ENCODE data around the gene ABHD15.
"Not testable (repeated sequence)": the region's sequence is repeated elsewhere in the genome, so short reads cannot be mapped to it uniquely, and the experiment has no call there.

The ABHD15 gene

DNA sequence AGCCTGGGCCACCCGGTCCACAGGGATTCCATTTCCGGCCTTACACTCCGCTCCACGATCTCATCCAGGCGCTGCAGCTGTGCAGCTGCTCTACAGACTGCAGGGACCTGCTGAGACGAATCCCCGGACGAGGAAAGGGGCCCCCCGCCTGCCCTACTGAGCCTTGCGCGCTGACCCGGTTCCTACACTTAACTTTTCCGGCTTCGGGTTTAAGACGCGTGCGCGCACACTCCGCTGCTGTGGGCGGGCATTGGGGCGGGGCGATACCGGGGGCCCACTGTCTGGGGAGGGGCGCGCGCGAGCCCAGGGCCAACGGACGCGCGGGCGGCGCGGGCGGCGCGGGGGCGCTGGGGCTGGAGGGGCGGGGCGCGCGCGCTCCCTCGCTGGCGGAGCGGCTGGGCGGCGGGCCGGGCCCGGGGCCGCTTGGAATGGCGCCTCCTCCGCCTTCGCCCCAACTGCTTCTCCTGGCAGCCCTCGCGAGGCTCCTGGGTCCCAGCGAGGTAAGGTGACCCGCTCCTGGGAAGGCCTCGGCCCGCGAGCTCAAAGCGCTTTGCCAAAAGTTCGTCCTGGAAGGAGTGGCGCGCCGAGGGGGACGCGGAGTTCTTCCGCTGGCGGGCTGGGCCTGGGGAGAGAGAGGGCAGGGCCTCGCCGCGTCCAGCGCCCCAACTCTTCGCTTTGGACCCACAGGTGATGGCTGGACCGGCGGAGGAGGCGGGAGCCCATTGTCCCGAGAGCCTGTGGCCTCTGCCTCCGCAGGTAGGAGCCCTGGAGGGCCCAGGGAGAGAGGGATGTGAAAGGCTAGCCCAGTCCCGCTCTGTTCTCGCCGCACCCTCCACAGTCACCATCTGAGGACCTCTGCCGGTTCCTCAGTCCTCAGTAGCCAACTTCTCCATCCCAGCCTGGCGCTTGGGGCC is 1.8 kb upstream of the ABHD15 start, which contains the start of gene TP53I13:
TP53I13 (plus strand) TSS at position 371 of the 914 bp plus-strand sequence; CDS start at position 429, 58 bp downstream.
- peak; percentile 82 to 91 for DNase-seq (ENCODE audit: low read depth in 2 of 2)

DNA sequence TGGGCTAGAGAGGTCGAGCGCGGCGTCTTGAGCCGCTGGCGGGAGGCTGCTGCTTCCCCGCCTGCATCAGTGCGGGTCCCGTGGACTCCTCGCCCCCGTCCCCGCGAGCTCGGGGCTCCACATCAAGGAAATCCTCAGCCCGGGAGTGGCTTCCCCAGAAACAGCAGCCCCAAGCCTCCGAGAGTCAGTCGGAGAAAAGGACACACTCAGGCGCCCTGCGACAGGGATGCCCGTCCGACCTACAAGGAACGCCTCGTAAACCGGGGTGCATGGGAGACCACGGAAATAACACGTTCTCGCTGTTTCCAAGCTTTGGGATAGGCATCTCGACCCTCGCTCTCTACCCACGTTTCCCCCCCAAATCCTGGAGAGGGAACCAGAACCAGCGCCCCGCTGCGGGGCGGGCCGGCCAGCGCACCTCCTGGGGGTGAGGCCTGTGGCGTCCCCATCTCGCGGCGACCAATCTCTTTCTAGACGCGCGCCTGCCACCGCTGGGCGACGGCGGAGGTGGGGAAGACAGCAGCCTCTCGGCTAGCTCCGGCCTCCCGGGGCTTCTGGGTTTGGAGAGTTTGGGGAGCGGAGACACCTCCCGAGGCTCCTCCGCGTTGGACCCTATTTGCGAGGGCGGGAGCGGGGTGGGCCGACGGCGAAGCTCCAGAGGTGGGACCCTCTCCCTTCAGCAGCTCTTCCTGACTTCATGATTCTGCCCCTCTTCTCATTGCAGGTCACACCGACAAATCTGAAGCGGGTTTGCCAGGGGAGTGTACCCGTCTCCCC is 905 bp upstream of the ABHD15 start:
- peak; percentile 72 to 74 for DNase-seq (ENCODE audit: low read depth in 2 of 2)

DNA sequence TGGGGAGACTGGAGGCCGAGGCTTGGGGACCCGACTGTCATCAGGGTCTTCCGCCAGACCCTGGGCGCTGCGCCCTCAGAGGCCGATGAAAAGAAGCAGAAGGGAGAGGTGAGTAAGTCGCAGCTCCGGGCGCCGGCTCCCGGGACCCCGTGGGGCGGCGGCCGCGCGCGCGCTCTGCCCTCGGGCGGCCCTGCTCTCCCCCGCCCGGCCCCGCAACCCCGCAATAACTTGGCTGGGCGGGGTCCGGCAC is 392 bp upstream of the ABHD15 start:
- no peak for DNase-seq (ENCODE audit: low read depth in 2 of 2)

DNA sequence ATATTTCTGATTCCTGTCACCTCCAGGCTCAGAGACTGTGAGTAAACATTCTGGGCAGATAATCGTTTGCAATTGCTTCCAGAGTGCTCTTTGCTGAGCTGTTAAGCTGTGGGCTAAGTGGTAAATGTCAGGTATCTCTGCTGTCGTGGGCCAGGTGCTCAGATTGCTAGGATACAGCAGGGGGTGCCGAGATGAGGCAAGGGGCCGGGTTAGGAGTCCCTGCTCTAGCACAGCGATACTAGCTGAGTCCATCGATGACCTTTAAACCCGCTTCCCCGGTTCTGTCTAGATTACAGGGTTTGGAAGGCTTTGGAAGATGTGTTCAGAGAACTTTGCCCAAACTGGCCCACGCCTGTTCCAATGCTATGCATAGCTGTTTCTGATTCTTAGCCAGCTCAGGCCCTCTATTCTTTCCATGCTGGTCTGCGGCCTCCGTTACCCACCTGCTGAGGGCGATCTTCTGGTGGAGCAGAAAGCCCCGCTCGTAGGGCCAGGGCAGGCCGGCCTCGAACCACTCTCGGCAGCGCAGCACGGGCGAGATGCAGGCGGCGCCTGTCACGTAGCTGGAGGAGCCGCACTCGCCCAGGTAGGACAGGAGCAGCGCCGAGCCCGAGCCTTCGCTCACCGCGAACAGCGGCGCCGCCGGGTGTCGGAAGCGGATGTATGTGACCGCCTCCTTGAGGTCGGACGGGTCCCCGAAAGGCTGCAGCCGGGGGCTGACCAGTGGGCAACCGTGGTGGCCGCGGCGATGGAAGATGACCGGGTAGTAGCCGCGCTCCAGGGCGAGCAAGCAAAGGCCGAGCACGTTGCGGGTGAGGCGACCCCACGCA is 979 bp downstream of the ABHD15 start:
- peak in 1 of 2 donors; percentile 41 for DNase-seq (ENCODE audit: low read depth in 2 of 2)

DNA sequence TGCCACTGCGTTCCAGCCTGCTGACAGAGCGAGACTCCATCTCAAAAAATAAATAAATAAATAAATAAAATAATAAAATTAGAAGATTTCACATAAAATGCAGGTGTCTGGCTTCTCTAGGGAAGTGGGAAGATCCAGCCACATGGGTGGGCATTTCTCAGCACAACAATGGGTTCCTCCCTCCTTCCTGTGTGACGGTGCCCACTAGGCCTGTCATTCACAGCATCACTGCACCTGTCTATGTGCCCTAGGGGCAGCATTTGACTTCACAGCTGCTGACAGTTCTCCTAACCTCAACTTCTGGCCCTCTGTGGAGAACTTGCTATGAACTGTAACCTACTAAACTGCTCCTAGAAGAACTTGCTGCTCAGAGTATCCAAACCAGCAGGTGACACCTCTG is 3.0 kb downstream of the ABHD15 start:
- no peak for DNase-seq (ENCODE audit: low read depth in 2 of 2)

DNA sequence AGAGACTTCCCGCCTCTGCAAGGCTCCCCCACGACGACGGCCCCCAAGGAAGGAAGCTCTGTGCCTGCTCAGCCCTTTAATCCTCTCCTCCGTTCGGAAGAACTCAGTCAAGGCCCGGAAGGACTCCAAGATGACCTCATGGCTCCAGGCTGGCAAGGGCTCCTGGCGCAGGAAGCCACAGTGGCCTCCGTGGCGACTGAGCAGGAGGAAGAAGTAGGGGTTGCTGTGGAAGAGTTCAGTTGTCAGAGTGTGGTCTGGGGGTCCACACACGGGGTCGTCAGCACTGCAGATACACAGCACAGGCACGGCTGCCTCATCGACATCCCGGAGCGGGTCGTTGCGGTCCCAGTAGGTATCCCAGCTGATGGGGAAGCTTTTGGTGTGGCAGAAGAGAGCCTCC is 4.2 kb downstream of the ABHD15 start:
- no peak for DNase-seq (ENCODE audit: low read depth in 2 of 2)

DNA sequence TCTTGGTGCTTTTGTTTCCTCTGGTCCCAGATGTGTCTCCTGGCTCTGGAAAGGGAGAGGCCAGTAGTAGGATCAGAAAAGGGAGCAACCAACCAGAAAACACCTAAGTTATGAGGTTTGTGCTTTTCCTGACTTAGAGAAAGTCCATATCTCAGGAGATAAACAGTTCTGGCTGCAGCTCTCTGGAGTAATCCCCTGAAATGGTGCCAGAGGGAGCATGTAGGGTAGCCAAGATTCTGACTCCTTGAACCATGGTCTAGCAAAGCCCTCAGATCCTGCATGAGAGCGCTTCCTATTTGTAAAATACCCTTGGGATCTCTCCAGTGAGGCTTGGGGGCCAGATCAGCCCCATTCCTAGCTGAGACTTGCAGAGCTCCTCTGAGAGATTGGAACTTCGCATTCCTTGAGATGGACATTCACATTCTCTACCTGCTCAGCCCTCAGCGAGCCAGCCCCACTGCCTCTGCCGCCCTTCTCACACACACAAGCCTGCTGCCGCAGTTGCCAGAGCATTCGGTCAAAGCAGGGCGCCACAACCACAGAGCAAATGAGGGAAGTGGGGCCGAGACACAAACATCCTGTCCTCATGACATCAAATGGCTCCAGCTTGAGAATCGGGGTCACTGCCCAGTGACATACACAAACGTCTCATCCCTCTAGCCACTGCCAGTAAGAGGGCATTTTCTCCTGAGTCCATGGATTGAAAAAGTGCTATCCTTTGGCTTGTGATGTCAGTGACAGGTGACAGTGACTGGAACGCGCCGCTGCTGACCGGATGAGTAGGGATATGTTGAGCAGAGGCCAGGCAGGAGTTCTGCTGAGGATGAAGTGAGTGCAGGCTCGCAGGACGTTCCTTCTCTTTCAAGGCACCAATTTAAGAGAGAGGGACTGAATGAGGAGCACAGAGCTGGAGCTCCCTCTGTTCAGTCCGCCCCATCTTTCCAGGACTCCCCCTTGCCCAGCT is 5.0 kb downstream of the ABHD15 start:
- DNase-seq (ENCODE audit: low read depth in 2 of 2) = no peak

DNA sequence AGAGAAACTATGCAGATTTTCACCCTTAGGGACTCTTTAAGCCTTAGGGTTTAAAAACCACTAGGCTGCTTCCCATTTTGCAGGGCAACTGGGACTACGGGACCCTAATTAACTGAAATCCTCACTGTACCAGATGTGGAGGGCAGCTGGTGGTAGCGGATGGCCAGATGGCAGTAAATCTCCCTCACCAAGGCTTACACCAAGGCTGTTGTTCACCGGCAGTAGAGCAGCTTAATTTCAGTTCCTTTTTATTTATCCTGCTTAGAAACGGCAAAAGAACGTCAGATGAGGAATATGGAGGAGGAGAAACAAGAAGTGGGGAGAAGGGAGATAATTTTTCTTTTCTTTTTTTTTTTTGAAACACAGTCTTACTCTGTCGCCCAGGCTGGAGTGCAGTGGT is 6.5 kb downstream of the ABHD15 start:
- no peak for DNase-seq (ENCODE audit: low read depth in 2 of 2)

DNA sequence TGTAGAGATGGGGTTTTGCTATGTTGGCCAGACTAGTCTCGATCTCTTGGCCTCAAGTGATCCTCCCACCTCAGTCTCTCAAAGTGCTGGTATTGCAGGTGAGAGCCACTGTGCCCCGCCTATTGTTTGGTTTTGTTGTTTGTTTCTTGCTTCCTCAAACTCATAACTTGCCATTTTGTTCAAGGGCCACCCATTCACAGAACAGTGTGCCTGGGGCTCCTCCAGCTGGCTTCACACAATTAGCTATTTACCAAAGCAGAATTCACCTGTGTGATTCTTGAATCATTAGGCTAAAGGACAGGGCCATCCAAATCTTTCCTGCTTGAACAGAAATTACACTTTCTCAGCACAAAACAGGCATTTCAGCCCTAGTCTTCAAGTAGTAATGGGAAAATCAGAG is 7.2 kb downstream of the ABHD15 start:
- DNase-seq (ENCODE audit: low read depth in 2 of 2) = no peak

DNA sequence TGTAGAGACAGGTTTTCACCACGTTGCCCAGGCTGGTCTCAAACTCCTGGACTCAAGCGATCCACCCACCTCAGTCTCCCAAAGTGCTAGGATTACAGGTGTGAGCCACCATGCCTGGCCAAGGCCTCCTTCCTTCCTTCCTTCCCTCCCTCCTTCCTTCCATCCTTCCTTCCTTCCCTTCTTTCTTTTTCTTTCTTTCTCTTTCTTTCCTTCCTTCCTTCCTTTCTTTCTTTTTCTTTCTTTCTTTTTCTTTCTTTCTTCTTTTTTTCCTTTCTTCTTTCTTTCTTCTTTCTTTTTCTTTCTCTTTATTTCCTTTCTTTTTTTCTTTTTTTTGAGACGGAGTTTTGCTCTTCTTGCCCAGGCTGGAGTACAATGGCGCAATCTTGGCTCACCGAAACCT is 8.7 kb downstream of the ABHD15 start:
- not testable (repeated sequence) for DNase-seq (ENCODE audit: low read depth in 2 of 2)

DNA sequence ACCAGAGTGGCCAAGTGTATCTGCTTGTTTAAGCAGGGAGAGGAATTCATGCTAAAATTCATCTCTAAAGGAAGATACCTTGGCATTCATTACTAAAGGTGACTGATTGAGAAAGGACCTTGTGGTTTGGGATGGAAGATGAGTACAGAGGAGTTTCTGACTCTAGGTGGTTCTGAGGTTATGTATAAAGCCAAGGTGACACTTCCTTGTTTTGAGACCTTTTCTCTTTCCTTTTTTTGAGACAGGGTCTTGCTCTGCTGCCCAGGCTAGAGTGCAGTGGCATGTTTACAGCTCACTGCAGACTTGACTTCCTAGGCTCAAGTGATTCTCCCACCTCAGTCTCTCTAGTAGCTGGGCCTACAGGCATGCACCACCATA is 9.1 kb downstream of the ABHD15 start:
- DNase-seq (ENCODE audit: low read depth in 2 of 2) = no peak

DNA sequence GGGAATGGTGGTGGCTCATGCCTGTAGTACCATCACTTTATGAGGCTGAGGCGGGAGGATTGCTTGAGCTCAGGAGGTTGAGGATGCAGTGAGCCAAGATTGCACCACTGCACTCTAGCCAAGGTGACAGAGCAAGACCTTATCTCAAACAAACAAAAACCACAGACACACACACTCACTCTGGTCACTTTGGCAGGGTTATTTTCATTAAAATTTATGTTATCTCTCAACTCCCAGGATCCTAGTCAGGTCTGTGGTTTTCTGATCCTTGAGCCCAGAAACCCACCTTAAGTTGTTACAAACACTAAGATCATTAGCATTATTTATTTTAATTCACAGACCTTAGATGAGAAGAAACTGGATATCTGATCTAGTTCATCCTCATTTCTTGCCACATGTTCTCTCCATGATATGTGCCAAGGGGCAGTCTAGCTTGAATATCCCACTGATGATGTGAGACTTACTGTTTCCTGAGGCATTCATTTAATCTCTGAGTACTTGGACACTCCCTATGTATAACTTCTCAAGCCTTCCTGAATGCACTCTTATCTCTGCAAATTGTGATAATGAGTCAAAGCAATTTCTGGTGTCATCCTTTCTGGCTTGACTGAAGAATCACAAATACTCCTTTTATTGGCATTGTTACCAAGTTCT is 9.6 kb downstream of the ABHD15 start:
- no peak for DNase-seq (ENCODE audit: low read depth in 2 of 2)

DNA sequence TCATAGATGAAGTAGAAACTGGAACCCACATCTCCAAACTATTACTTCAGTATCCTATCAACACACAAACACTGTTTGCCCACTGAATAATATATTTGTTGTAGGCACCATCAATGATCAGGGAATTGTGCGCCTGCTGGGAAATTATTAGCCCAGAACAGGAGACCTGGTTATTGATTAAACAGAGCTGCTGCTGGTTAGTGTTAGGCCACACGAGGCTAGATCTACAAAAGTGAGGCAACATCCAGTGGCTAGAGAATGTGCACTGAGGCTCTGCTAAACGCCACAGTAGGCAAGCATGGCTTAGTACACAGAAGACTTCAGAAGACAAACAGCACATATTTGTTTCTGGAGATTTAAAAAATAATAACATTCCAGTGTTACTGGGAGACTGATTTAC is 11.0 kb downstream of the ABHD15 start:
- DNase-seq (ENCODE audit: low read depth in 2 of 2) = no peak

DNA sequence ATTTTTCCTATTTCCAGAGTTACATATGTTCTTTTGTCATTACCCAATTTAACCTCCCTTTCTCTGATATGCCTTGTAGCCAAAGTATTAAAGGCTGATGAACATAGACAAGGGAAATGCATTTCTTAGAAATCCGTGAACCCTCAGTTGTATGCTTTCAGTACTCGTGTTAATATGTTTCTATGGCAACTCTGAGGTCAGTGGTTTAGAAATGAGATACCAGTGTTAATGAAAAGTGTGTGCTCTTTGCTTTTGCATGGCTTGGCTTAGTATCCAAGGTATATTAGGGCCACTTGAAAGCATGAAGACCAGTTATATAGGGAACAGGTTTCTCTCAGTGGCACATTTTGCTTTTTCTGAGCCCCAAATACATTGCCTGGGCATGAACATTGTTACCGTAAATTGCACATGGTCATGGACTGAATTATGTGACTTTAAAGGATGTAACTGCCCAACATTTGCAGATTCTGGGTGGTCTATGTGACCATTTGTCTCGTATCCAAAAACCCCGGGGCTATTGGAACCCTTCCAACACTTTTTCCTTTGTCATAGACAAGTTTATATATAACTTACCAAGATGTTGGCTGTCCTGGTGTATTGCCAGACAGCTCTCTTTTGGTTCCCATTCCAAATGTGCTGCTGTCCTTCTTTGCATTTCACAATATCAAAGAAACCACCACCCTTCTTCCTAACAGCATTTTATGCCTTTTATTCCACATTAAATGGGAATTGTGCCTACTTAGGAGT is 17.5 kb downstream of the ABHD15 start:
- DNase-seq (ENCODE audit: low read depth in 2 of 2) = no peak

DNA sequence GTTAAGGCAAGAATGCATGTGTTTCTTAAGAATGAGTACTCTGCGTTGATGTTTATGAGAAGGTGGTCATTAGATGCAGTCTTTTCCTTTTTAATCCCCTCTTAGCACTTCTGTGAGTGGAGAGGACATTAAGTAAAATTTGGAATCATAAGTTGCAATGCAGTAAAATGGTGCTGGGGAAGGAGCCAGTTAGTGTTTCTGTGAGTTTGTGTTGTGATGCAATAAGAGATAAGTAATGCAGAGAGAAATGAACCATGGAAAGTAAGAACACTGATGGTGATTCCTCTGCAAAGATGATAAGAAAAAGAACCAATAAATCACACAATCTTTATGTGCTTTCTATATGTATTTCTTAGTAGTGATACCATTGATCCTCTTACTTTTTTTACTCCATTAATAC is 20.0 kb downstream of the ABHD15 start:
- DNase-seq (ENCODE audit: low read depth in 2 of 2) = no peak

DNA sequence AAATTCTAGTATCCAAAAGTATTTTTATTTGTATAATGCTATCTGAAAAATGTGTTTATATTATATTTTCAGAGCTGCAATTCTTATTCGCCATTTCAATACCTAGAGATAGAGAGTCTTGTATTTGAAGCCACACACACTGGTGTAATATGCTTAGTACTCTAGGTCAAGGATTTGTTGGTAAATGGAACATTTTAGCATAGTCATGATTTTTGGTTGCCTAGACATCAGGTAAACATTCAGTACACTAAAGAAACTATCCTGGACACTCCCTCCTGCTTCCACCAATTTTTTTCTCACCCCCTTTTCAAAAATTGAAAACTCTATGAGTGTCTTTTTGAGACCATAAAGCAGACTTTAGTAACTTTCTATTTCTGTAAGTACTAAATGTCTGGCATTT is 20.8 kb downstream of the ABHD15 start:
- DNase-seq (ENCODE audit: low read depth in 2 of 2) = no peak

DNA sequence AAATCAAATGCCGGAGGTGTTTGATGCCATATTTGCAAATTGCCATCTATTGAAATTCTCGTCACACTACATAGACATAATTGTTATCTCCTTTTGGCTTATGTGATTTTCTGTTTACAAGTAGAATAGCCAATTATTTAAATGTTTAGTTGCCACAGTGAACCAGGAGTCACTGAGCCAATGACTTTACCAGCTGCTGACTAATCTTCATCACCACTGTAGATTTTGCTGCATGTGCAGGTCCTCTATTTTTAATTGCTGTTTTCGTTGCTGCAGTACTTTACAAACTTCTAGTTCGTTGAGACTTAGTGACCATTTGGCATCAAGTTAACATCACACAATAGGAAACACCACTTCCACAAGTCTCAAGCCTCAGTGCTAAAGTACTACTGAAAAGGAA is 22.8 kb downstream of the ABHD15 start:
- DNase-seq (ENCODE audit: low read depth in 2 of 2) = no peak

DNA sequence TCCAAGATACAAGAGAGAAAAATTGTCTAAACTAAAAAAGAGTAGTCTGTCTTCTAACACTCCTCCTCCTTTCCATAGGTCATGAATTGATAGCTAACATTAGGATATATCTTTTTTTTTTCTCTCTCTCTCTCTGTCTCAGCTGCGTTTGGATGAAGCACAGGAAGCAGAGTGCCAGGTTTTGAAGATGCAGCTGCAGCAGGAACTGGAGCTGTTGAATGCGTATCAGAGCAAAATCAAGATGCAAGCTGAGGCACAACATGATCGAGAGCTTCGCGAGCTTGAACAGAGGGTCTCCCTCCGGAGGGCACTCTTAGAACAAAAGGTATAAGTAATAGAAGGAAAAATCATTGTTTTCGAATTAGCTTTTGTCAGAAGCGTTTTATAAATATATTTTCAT is 32.9 kb downstream of the ABHD15 start:
- no peak for DNase-seq (ENCODE audit: low read depth in 2 of 2)

DNA sequence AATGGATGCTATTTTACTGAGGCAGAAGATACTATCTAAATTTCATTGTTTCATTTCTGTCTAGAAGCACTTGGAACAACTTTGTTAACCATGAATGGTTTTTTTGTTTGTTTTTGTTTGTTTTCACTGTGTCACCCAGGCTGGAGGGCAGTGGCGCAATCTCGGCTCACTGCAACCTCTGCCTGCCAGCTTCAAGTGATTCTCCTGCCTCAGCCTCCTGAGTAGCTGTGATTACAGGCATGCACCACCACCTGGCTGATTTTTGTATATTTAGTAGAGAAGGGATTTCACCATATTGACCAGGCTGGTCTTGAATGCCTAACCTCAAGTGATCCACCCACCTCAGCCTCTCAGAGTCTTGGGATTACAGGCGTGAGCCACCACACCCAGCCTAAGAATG is 40.5 kb downstream of the ABHD15 start:
- DNase-seq (ENCODE audit: low read depth in 2 of 2) = no peak

DNA sequence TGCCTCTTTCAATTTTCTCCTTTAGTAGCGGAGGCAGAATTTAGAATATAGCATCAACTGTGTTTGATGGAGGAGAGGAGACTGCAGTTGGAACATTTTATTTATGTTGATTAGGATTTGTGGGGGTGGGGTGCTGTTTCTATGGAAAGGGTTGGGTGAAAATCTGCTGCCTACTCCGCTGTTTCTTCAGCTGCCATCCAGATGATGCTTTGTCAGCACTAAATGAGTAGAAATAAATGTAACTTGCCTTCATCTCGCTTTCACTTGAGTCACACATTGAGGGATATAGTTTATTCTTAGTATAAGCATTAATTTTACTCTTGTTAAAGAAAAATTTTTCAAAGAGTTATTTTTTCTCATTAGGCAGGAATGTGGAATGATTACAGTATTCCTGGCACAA is 42.1 kb downstream of the ABHD15 start:
- DNase-seq (ENCODE audit: low read depth in 2 of 2) = no peak
